Right ventricle myocardium inferior (tissue), 1 donor: ENCODE results near the gene ESRP2. TPM values are rescaled to one million over a fixed set of nuclear protein-coding genes. Genes with fewer than 3 reads are reported as not detected.

ENCODE experiments used
- ATAC-seq: fragments of 200-7000 bp; cut with Tn5 transposase; one replicate; pipeline ENCODE4 v1.9.1; 2020; ENCODE audit warnings: mild to moderate bottlenecking, moderate library complexity
- DNase-seq: peaks from one replicate; pipeline ENCODE4 v3.0.0; 2021; ENCODE audit errors: missing footprints
- intact Hi-C: fragments of 100-400 bp; cut with DNase I; formaldehyde crosslinking; loops from one replicate; pipeline ENCODE4 v1.11.0; 2022
- total RNA-seq: library from RNA; stranded (reverse); fragmentation: NEBNext Ultra II Directional; extraction: Animal tissue kit (Norgen Biotek cat#: 25700); gene quantifications from one replicate; pipeline ENCODE4 v1.2.1, GENCODE V29; 2021
- donor health status: DM: no; HTN: yes; CAD: no; lungs with severe emphysema.

ESRP2 gene
- total RNA-seq, 1 donor from 2014 or later, result 0.41 TPM

GRCh38 chr16:68230176-68230571 lies 5.8 kb downstream of the ESRP2 start:
- DNase-seq, result no peak
- no peak for ATAC-seq
- intact Hi-C loops, result no loop called here

- intact Hi-C loops, result loop anchor here (2.0 kb wide), 2 partner anchors 135 to 237 kb away; no protein-coding TSS in a partner anchor
These were observed 6.3 kb downstream of the ESRP2 start for GRCh38 chr16:68229431-68230175.

DNA sequence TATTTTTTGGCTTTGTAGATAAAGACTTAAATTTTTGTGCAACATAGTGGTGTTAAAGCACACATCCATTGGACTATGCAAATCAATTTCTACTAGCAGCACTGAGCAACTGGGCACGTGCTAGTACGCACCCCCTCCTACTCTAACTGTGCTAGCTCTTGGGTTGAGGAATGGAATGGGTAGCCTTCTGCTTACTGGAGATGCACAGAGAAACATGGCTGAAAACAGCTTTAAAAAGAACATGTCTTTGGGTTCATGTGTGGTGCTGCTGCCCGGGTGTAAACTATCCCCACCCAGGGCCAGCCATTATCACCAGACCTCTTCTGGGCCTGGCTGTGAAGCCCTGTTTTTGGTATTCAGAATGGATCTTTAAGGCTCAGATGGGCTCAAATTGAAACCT lies 7.3 kb downstream of the ESRP2 start:
- ATAC-seq (no peak), DNase-seq (no peak)
- intact Hi-C loops, result loop anchor here (2.0 kb wide), 2 partner anchors 134 to 236 kb away; no protein-coding TSS in a partner anchor

More at GRCh38 chr16:68229431-68230175, 6.3 kb downstream of the ESRP2 start:
- peak; percentile 36 for ATAC-seq
- no peak for DNase-seq

DNA sequence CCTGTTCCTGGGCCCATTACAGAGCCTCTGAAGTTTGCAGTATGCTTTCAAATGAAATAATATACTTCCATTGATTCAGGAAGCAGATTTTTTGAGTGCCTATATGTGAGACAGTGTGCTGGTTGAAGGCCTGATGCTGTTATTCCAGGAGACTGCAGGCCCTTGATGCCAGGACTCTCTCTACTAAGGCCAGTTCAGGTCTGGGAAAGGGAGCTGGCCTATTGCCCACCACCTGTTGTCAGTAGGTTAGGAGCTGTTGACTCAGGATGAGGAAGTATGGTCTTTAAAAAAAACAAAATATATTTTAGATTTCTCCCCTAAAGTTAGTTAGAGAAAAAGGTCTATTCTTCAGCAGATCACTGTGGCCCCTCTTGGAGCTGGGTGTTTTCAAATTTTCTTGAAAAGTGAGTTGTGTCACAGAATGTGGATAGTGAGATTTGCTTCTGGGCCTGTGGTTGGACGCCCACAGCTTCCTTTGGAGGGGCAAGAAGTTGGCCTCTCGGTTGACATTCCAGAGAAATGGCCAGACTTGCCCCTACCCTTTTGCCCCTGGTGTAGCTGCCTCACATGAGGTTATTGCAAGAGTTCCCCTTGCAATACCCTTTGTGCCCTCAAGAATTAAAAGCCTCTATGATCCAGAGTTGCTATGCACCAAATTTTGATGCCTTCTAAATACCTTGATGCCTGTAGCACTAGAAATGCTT lies 7.9 kb downstream of the ESRP2 start:
- DNase-seq (no peak), ATAC-seq (no peak)
- intact Hi-C loops, result loop anchor here (2.0 kb wide), 2 partner anchors 133 to 235 kb away; no protein-coding TSS in a partner anchor

GRCh38 chr16:68227183-68227793 lies 8.6 kb downstream of the ESRP2 start:
- ATAC-seq, result no peak
- intact Hi-C loops, result no loop called here
- DNase-seq, result no peak

- intact Hi-C loops, result no loop called here
These were observed 9.8 kb downstream of the ESRP2 start for GRCh38 chr16:68226116-68226515.

DNA sequence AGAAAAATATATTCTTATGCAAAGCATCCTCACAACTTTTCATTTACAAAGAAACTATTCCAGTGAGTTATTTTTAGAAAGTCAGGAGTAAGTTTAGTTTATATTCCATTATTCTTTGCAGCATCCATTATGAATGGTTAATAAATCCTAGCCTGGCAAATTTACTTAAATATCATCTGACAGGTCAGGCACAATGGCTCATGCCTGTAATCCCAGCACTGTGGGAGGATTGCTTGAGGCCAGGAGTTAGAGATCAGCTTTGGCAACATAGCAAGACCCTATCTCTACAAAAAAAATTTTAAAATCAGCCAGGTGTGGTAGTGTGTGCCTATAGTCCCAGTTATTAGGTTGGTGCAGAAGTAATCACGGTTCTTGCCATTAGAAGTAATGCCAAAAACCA lies 12.9 kb downstream of the ESRP2 start:
- DNase-seq (no peak), ATAC-seq (no peak)
- intact Hi-C loops, result no loop called here

More at GRCh38 chr16:68226116-68226515, 9.8 kb downstream of the ESRP2 start:
- DNase-seq (no peak), ATAC-seq (no peak)

DNA sequence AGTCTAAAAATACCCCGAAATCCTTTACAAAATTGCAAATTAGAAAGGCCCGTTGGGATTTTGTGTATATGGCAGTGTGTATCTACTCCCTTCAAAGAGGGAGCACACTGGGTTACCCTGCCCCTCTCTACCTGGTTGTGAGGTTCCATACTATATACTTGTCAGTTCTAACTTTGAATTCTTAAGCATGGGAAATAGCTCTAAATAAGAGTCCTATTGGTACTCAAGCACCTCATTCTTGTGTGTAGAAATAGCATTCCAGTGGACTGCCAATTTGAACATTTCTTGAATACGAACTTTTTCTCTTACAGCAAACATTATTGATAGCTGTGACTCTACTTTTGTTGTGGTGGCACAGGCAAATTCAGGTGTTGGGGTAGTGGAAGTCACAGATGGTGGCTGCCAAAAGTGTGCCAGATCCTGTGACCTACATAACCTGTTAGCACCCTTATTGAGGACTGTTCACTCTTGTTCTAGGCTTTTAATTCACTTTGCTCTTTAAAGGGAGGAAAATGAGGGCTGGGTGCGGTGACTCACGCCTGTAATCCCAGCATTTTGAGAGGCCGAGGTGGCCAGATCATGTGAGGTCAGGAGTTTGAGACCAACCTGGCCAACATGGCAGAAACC lies 16.1 kb downstream of the ESRP2 start:
- ATAC-seq (no peak), DNase-seq (no peak)
- intact Hi-C loops, result no loop called here

DNA sequence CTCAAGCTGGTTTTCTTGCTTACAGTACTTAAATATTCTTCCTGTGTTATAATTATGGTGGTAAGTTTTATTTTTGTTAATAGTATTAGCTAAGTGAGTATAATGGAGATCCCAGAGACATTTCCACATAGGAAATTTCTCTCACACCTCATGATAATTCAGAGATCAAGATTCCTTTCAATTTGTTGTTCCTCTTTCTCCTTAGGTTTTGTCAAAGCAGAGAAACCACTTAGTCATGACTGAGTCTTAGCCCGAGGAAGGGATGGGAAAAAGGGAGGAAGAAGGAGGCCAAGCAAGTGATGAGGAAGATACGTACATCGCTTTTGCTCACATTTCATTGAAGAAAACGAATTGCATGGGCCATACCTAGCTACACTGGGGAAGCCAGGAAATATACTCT lies 18.4 kb downstream of the ESRP2 start:
- intact Hi-C loops, result no loop called here
- DNase-seq (no peak), ATAC-seq (no peak)

- ATAC-seq, result no peak
- intact Hi-C loops, result no loop called here
These were observed 19.7 kb downstream of the ESRP2 start for GRCh38 chr16:68216240-68216639.

DNA sequence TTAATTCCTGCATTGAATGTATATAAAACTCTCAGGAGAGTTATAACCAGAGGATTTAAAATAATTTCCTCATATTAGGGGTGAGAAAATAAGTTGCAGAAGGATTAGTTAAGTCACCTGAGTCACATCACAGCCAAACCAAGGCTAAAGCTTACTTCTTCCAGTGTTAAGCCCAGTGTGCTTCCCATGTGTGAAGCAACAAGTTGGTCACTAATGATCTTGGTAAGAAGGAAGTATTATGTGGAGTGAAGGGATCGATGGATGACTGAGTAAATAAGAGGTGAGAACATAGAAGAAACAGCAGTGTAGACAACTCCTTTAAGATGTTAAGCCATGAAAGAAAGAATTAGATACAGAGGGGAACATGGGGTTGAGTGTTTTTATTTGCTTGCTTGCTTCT lies 20.6 kb downstream of the ESRP2 start:
- DNase-seq (no peak), ATAC-seq (no peak)
- intact Hi-C loops, result no loop called here

More at GRCh38 chr16:68216240-68216639, 19.7 kb downstream of the ESRP2 start:
- DNase-seq, result no peak

DNA sequence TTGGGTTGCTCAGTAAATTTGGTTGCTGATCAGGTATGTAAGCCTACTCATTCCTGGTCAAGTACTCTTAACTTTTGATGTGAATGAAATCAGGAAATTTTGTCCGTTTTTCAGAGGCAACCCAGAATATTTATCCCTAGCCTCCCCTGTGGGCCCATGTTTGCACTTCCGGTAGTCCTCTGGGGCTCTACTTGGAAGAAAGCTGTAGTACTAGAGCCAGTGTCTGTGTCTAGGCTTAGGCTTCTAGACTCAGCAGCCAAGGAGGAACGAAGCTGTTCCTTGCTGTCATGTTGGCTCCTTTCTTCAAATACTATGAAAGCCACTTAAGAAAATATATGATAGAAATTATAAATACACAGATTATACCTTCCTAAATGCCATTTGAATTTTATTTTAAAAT lies 21.2 kb downstream of the ESRP2 start:
- DNase-seq (no peak), ATAC-seq (peak; percentile 81)
- intact Hi-C loops, result no loop called here

GRCh38 chr16:68206245-68206644 lies 29.7 kb downstream of the ESRP2 start:
- ATAC-seq (no peak), DNase-seq (no peak)
- intact Hi-C loops, result no loop called here

DNA sequence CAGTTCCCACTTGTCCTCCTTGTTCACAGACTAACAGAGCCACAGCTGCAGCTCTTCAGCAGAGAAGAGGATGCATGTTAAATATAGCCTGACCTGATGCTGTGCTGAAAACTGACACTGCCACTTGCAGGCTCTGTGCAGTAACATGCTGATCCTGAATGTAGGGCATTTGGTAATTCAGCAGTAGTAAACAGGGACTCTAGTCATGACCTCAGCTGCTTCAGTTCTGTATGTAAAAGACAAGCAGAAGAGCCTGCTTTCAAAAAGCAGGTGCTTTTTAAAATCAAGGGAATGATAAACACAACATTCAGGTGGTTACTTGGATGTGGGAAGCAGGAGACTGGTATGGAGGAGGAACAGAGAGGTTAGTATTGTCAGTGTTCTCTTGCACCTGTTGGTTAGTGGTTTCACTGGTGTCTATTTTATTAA lies 33.8 kb downstream of the ESRP2 start:
- ATAC-seq (peak; percentile 96), DNase-seq (no peak)
- intact Hi-C loops, result no loop called here

DNA sequence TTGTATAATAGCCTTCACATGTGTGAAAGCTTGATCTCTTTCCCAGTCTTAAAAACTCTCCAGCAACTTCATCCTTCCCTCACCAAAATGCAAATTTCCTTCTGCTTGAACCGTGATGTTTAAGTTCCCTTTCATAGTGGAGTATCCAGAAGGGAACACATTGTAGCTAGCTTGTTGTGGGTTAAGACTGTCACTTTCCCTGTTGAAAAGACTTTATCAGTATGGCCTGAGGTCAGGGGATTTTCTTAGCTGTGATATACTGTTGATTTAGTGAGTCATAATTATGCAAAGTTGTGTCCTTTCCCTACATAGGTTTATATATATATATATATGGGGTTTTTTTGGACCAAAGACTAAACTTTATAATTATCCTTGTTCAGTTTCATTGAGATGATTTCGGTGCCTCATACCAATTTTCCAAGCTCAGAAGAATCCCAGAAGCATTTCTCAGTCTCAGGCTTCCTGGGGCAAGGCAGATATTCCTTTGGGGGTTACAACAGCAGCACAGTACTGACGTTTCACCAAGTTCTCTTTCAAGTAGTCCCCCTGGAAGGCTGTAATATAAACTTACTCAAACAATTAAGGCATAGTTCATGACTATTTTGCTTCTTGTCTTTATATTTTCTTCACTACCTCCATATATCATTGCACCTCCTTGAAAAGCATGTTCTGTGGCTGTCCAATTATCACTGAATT lies 35.7 kb downstream of the ESRP2 start:
- no peak for ATAC-seq
- no peak for DNase-seq
- intact Hi-C loops, result no loop called here

DNA sequence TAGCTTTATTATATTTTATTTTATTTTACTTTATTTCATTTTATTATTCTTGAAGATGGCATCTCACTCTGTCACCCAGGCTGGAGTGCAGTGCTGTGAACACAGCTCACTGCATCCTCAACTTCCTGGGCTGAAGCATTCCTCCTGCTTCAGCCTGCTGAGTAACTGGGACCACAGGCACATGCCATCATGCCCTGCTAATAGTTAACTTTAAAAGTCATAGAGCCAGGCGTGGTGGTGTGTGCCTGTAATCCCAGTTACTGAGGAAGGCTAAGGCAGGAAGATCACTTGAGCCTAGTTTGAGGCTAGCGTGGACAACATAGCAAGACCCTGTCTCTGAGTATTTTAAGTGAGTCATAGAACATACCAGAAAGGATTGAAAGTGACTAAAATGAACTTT lies 38.7 kb downstream of the ESRP2 start:
- no peak for DNase-seq
- no peak for ATAC-seq
- intact Hi-C loops, result no loop called here

DNA sequence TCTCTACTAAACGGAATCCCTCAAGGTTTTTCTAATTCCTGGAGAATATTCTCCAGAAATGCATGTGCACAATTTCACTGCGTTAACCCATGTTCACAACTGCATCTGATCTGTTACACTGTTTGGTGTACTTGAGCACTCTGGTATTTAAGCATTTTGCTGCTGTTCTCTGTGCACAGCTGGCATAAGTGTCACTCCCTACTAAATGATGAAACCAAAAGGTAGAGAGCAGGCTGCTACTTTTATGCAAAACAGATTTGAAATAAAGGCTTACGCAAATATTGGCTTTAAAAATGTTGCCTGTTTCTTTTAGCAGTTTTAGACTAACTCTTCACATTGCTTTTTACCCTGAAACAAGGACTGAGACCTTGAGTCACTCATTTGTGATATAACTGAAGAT lies 41.7 kb downstream of the ESRP2 start:
- ATAC-seq (no peak), DNase-seq (no peak)
- intact Hi-C loops, result no loop called here

- intact Hi-C loops, result no loop called here
- ATAC-seq (no peak), DNase-seq (no peak)
These were observed 45.0 kb downstream of the ESRP2 start for GRCh38 chr16:68190736-68191510.
